Right kidney (tissue), 9 donors: ENCODE measurements around the gene ORC6.
A peak's percentile ranks its signal among the peaks of the same experiment; 100 is the strongest.
"Not testable (repeated sequence)": the region's sequence is repeated elsewhere in the genome, so short reads cannot be mapped to it uniquely, and the experiment has no call there.

Experiments used
- DNase-seq: peaks from one replicate; pipeline ENCODE4 v3.0.0-alpha.2; 2016
- long read RNA-seq, 8 donors: transcript quantifications; one replicate each; lab custom pipeline, GENCODE V29; 2026

ORC6 gene
- long read RNA-seq, donor 1, partial matches to known transcripts = 0 of 8 reads
- long read RNA-seq, donor 1, other reads (novel, unspliced or antisense) = 0 of 8 reads
- long read RNA-seq, donor 2, transcript ORC6-201 (7 exons, 1,628 nt) = major isoform, 5 of 6 reads
- long read RNA-seq, donor 2, partial matches to known transcripts = 0 of 6 reads
- long read RNA-seq, donor 2, other reads (novel, unspliced or antisense) = 0 of 6 reads
- long read RNA-seq, donor 3, partial matches to known transcripts = 0 of 7 reads
- long read RNA-seq, donor 3, other reads (novel, unspliced or antisense) = 0 of 7 reads
- long read RNA-seq, donor 4, transcript ORC6-207 (4 exons, 1,833 nt) = major isoform, 6 of 17 reads
- long read RNA-seq, donor 4, partial matches to known transcripts = 6 of 17 reads
- long read RNA-seq, donor 4, other reads (novel, unspliced or antisense) = 0 of 17 reads
- long read RNA-seq, donor 5, partial matches to known transcripts = 0 of 6 reads
- long read RNA-seq, donor 5, other reads (novel, unspliced or antisense) = 0 of 6 reads
- long read RNA-seq, donor 6, partial matches to known transcripts = 0 of 2 reads
- long read RNA-seq, donor 6, other reads (novel, unspliced or antisense) = 0 of 2 reads
- long read RNA-seq, donor 7 = 0 reads
- long read RNA-seq, donor 8, transcript ORC6-201 (7 exons, 1,628 nt) = major isoform, 6 of 13 reads
- long read RNA-seq, donor 8, partial matches to known transcripts = 0 of 13 reads
- long read RNA-seq, donor 8, other reads (novel, unspliced or antisense) = 0 of 13 reads

DNA sequence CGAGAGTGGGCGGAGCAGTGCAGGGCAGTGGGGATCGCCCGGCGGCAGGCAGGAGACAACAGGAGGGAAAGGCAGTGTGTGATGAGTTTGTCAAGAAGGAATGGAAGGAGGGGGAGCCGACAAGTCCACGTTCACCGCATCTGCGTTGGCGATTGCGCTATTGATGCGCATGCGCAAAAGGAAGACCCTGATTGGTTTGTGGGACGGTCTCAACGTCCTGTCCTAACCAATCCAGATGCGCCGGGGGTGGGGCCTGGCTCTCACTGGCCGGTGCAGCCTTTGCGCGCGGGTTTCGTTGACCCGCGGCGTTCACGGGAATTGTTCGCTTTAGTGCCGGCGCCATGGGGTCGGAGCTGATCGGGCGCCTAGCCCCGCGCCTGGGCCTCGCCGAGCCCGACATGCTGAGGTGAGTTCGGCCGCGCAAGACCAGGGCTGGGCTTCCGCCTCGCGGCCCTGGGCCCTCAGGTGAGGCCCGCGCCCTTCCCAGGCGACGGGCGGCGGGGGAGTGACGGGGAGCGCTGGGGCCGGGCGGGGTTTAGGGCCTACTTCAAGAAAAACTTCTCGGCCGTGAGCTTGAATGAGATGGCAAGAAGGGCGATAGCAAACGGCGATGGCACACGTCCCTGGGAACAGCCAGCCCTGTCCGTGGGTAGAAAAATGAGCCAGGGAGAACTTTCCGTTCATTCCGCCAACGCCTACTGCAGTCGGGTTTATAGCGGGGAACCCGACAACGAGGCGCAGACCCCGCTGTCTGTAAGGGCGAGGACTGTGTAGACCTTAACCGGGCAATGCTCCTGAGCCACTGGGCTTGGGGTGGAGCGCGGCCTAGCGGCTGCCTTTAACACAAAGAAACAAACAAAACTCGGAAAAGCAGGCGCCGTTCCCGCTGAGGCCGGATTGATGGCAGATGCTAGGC is at the start of gene ORC6:
Gene ORC6, plus strand, starts transcription at position 295 of the 916 bp plus-strand sequence. Its CDS starts 47 bp downstream, at position 342.
- peak; percentile 100 for DNase-seq

GRCh38 chr16:46648656-46649055 is 40.8 kb upstream of the ORC6 start:
- no peak for DNase-seq

GRCh38 chr16:46649588-46650253 is 39.7 kb upstream of the ORC6 start:
- no peak for DNase-seq

DNA sequence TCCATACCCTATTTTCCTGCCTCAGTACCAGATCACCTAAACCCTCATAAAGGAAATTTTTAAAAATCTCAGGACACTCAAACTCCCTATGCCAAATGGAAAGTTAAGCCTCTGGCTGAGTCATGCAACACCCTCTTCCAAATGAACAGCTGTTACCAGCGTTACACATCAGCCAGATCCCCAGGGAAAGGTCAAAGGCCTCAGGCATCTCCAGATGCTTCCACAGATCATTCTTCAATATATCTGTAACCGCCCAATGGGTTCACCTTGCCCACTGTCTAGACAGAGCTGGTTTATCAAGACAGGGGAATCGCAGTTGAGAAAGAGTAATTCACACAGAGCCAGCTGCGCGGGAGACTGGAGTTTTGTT is 39.2 kb upstream of the ORC6 start:
- no peak for DNase-seq

- no peak for DNase-seq
Measured at GRCh38 chr16:46651305-46651704, 38.2 kb upstream of the ORC6 start.

- no peak for DNase-seq
Measured at GRCh38 chr16:46658925-46659324, 30.5 kb upstream of the ORC6 start.

GRCh38 chr16:46662123-46662522 is 27.3 kb upstream of the ORC6 start:
- no peak for DNase-seq

DNA sequence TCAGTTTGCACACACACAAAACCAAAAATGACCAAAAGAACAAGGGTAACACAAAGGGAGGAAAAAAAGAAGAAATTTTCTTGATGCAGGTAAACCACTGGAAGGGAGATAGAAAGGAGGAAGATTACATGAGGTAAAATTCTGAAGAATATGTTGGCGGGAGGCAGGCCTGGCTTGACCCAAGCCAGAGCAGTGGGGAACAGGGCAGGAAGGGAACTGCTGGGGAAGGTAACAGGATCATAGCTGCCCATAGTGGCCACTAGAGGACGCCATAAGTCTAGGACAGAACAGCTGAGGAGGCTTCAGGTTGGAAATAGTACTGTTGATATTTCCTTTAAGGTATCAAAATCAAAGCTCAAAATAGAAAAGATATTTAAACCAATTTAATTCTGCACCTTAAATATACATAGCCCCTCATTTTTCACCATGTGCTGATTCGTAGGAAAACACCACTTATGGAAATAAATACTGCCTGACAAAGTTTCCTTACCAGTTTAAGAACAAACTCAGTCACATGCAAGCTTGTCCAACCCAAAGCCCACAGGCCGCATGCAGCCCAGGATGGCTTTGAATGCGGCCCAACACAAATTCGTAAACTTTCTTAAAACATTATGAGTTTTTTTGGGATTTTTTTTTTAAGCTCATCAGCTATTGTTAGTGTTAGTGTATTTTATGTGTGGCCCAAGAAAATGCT is 16.0 kb upstream of the ORC6 start:
- DNase-seq = peak; percentile 20

- not testable (repeated sequence) for DNase-seq
Measured at GRCh38 chr16:46677943-46678342, 11.5 kb upstream of the ORC6 start.

GRCh38 chr16:46681867-46682266 is 7.6 kb upstream of the ORC6 start:
- not testable (repeated sequence) for DNase-seq

- DNase-seq = no peak
Measured at GRCh38 chr16:46686815-46687473, 2.5 kb upstream of the ORC6 start.

DNA sequence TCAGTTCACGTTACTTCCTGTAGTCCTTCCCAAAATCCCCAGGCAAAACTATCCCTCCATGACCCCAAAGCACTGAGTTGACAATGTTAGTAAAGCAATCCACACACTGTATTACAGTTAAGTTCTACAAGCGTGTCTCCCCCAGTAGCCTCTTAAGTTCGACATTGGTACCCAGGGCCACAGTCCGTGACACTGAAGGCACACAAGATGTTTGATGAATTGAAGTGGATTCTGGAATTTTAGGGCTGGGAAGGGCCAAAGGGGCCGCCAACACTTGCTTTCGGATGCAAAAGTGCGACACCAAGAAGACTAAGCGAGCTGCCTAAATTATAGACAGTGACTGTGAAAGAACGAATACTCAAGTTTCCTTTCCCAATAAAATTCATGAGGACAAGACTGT is 2.0 kb upstream of the ORC6 start:
- no peak for DNase-seq

DNA sequence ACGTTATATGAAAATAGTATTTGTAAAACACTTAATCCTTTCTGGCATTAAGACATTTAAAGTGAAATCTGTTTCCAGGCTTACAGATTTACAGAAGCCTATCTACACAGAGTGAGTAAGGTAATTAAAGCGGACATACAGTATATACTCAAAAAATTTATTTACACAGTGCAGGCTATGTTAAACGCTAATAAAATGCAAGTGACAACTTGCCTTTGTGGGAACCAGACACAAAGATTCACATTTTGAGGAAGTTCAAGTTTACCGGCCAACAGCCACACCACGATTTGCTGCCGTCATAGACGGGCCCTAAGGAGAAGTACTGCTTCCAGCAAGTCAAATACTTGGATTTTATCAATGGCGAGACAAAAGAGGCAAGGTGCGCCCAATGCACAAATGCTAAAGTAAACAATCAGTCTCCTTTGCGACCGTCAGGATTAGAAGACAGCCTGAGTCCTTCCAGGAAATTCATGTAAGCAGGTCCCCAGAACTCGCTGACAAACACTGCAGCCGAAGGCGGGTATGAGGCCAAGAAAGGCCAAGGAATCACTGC is 1.3 kb upstream of the ORC6 start:
- no peak for DNase-seq

DNA sequence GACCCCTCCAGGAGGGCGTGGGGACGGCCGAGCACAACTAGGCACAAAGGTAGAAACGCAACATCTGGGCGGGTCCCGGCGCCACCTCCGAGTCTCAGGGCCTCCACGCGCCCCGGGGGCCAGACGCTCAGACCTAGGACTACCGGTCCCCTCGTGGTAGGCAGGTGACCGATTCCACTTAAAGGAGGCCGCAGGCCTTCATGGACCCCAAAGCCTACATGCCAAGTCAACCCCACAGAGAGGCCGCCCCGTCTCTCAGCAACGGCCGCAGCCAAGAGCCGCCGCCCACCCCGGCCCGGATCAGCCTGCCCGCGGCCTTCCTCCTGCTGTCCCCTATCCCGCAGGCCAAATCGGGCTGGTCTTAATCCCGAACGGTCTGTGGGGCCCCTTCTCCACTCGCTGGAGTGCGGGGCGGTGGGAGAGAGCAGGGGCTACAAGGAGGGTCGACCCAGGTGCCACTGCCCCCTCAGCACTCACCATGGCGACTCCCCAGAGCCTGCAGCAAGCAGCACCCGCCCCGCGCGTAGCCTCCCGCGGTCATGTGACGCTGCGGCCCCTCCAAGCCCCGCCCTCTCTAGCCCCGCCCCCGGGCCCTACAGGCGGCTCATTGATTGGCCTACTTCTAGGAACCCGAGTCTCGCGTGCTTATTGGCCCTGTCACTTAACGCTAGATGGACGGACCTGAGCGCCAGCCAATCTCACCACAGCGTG is 650 bp upstream of the ORC6 start, which contains the start of gene VPS35:
Gene VPS35, minus strand, starts transcription at position 525 of the 711 bp plus-strand sequence. Its CDS starts 45 bp downstream, at position 480.
- peak; percentile 98 for DNase-seq

GRCh38 chr16:46690281-46691178 is 1.1 kb downstream of the ORC6 start:
- DNase-seq = peak; percentile 14

GRCh38 chr16:46691726-46692125 is 2.3 kb downstream of the ORC6 start:
- DNase-seq = peak; percentile 18

- DNase-seq = no peak
Measured at GRCh38 chr16:46693598-46693997, 4.1 kb downstream of the ORC6 start.

DNA sequence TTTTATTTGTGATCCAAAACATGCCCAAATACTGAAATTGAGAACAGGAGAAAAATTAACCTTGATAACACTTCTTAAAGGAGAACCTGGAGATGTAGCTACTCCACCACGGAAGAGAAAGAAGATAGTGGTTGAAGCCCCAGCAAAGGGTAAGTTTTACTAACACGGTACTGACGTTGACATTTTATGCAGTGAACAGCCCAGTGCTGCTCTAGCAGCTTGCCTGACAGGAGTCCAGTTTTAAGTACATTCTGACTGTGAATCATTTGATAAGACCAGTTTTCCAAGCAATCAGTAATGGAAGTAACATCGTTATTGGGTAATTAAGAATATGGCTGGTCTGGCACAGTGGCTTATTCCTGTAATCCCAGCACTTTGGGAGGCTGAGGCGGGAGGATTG is 6.5 kb downstream of the ORC6 start:
- no peak for DNase-seq

GRCh38 chr16:46696957-46697356 is 7.5 kb downstream of the ORC6 start:
- DNase-seq = no peak
